ENCODE results near the gene CTAGE1. TPM values are rescaled to one million over a fixed set of nuclear protein-coding genes. Genes with fewer than 3 reads are reported as not detected.

CTAGE1 gene
- total RNA-seq, 2 experiments from 2014 or later = not detected

DNA sequence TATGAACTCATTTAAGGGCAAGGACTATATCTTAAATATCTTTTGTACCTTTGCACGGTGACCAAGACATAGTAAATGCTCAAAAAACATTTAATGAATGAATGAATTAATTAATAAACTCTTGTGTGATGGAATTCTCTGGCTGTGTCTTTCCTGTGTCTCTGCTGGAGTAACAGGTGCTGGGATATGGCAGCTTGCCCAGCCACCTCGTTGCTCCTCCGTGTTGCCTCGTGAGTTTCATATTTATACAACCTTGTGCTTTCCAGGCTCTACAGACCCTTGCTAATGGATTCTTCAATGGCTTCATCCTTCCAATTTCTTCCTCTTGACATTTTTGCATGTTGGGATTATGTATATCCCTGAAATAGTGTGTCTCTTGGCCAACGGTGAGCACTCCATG lies 30.4 kb downstream of the CTAGE1 start:
- no peak overlapping the region for H3K27ac Mint-ChIP-seq
- H3K9me3 Mint-ChIP-seq = no peaks in the 10 kb centered on the region
- H3K27me3 Mint-ChIP-seq = no peaks in the 10 kb centered on the region
- no peaks in the 10 kb centered on the region for H3K36me3 Mint-ChIP-seq
- H3K4me1 Mint-ChIP-seq = peaks cover 8% of the 10 kb centered on the region
- H3K4me3 Mint-ChIP-seq = no peak overlapping the region
- DNase-seq = no peak

DNA sequence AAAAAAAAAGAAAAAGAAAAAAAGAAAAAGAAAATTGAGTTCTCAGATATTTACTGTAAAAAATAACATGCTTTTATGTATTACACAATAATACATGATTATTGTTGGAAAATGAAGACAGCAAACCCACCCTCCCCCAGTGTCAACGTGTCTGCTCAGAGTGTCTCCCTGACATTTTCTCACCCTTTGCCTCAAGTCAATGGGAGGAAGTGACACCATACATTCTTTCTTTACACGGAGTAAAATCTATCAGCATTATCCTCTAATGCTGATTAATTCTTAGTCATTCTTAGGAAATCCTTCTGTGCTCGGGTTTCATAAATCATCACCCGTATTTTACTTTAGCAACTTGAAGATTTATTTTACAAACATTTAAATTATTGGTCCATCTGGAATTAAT lies 32.0 kb downstream of the CTAGE1 start:
- Mint-ChIP-seq H3K27me3 (no peaks in the 10 kb centered on the region), H3K4me1 (no peaks in the 10 kb centered on the region), H3K4me3 (no peak overlapping the region), H3K27ac (no peak overlapping the region), H3K36me3 (no peaks in the 10 kb centered on the region), H3K9me3 (no peaks in the 10 kb centered on the region)
- no peak for DNase-seq

DNA sequence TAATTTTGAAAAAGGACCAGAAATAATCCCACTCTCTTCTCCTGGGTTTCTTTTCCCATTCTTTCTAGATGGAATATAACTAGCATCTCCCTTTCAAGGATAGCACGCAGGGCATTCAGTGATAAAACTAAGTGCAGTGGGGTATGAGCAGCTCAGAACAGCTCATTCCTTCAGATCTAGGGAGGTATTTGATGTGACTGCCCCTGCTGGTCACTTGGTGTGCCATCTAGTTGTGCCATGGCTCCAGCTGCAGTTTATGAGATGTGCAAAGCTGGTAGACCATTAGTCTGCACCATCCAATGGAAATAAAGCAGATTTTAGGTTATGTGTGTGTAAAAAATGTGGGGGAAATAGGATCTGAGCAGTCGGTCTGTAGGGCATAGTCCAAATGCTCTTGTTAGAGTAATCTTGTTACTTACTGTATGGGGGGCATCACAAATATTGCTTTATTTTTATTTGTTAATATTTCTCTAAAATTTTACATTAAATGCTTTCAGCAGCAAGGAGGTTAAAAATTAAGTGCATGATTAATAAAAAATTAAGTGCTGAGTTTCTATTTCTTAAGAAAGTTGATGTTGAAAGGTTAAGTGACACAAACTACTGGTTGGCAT lies 38.9 kb downstream of the CTAGE1 start:
- H3K27ac Mint-ChIP-seq = no peak overlapping the region
- no peak for DNase-seq
- H3K9me3 Mint-ChIP-seq = no peaks in the 10 kb centered on the region
- no peaks in the 10 kb centered on the region for H3K36me3 Mint-ChIP-seq
- no peak overlapping the region for H3K4me3 Mint-ChIP-seq
- no peaks in the 10 kb centered on the region for H3K4me1 Mint-ChIP-seq
- H3K27me3 Mint-ChIP-seq = no peaks in the 10 kb centered on the region

DNA sequence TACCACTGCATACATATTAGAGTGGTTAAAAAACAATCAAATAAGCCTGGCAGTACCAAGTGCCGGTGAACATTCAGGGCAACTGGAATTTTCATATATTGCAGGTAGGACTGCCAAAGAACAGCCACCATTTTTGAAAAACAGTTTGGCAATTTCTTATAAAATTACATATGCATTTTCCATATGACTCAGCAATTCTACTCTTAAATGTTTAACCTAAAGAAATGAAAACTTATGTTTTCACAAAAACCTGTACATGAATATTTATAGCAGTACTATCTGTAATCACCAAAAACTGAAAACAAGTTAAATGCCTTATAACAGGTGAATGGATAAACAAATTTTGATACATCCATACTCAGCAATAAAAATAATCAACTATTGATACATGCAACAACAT lies 39.9 kb downstream of the CTAGE1 start:
- no peak overlapping the region for H3K27ac Mint-ChIP-seq
- no peak overlapping the region for H3K4me3 Mint-ChIP-seq
- DNase-seq = no peak
- H3K36me3 Mint-ChIP-seq = no peaks in the 10 kb centered on the region
- H3K4me1 Mint-ChIP-seq = no peaks in the 10 kb centered on the region
- no peaks in the 10 kb centered on the region for H3K9me3 Mint-ChIP-seq
- no peaks in the 10 kb centered on the region for H3K27me3 Mint-ChIP-seq

DNA sequence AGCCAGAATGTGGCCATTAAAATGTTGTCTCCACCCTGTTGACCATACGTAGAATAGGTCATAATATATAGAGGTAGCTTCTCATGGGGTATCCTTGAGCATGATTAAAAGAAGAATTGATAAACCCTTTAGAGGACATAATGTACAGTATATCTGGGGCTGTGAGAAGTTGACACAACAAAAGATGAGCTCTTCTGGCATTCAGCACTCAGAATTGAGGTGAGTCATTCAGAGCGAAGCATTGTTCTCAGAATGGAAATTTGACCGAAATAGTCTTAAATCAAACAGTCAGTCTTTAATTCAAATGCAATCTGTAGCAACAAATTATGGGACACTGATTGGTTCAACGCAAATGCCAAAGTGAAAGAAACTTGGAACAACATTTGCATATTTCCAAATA lies 47.3 kb downstream of the CTAGE1 start:
- Mint-ChIP-seq H3K9me3 (no peaks in the 10 kb centered on the region), H3K27ac (no peak overlapping the region), H3K4me3 (no peak overlapping the region), H3K27me3 (no peaks in the 10 kb centered on the region), H3K36me3 (no peaks in the 10 kb centered on the region), H3K4me1 (peaks cover 2% of the 10 kb centered on the region)
- DNase-seq = no peak

DNA sequence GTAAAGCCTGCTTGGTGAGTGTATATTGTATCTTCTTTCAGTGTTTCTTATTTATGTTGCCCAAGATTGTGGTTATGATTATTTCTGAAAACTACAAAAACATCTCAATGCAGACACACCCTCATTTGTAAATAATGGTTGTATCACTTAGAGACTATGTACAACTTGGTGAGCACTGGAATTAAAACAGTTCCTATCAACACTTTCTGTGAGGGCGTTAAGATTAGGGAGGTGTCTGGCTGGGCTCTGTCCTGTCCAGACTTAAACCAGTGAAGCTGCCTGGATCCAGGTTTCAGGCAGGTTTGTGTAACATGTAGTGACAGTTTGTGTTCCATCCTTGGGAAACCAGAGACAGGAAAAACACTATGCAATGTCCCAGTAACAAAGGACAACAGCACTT lies 49.7 kb downstream of the CTAGE1 start:
- Mint-ChIP-seq H3K36me3 (no peaks in the 10 kb centered on the region), H3K4me1 (peaks cover 2% of the 10 kb centered on the region), H3K9me3 (no peaks in the 10 kb centered on the region), H3K27ac (no peak overlapping the region), H3K27me3 (no peaks in the 10 kb centered on the region), H3K4me3 (no peak overlapping the region)
- DNase-seq = no peak

DNA sequence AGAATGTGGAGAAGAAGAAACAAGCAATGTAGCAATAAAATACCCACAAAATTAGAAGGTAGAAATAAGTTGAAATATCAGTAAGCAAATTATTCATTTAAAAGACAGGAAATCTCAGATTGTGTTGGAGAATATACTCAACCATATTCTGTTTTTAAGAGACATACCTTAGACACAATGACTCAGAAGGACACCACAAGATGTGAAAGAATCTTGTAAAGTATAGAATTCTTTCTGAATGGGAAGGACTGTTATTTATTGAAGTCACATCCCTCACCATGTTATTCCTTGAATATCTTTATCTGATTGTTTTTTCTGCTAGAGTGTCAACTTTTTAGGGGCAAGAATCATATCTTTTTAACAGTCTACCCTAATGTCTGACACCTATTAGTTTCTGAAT lies 50.4 kb downstream of the CTAGE1 start:
- Mint-ChIP-seq H3K36me3 (no peaks in the 10 kb centered on the region), H3K4me3 (no peak overlapping the region), H3K27ac (no peak overlapping the region), H3K27me3 (no peaks in the 10 kb centered on the region), H3K4me1 (peaks cover 2% of the 10 kb centered on the region), H3K9me3 (no peaks in the 10 kb centered on the region)
- no peak for DNase-seq

DNA sequence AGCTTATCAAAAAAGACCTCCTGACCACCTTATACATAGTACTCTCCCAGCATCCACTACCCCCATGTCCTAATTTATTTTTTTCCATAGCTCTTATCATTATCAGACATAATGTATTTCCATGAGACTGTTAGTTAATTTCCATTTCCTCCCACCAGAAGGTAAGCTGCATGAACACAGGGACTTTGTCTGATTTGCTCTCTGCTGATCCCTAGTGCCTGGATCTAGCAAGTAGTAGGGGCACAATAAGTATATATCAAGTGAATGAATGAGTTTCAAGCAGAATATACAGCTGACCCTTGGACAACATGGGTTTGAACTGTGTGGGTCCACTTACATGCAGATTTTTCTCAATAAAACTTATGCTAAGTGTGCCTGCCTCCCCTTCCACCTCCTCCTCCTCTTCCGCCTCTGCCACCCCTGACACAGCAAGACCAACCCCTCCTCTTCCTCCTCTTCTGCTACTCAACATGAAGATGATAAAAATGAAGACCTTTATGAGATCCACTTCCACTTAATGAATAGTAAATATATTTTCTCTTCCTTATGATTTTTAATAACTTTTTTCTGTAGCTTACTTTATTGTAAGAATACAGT lies 53.8 kb downstream of the CTAGE1 start:
- H3K36me3 Mint-ChIP-seq = no peaks in the 10 kb centered on the region
- no peaks in the 10 kb centered on the region for H3K9me3 Mint-ChIP-seq
- H3K4me1 Mint-ChIP-seq = peaks cover 2% of the 10 kb centered on the region
- no peaks in the 10 kb centered on the region for H3K27me3 Mint-ChIP-seq
- no peak overlapping the region for H3K4me3 Mint-ChIP-seq
- no peak overlapping the region for H3K27ac Mint-ChIP-seq
- DNase-seq = no peak

Other genes with a start within 250 kb of the CTAGE1 start
- not detected for gene GATA6, start 248.3 kb downstream of the CTAGE1 start, total RNA-seq

Data from activated naive CD8-positive, alpha-beta T cell treated with anti-CD3 and anti-CD28 coated beads for 36 hours (primary cell).